ENCODE measurements around the gene HYDIN. TPM values are rescaled to one million over a fixed set of nuclear protein-coding genes. Genes with fewer than 3 reads are reported as not detected.

HYDIN gene
- total RNA-seq, 1 donor from 2014 or later: 4.0 TPM

GRCh38 chr16:70804153-70804733 is 426.3 kb downstream of the HYDIN start:
- Histone ChIP-seq H3K36me3 (ENCODE audit: control insufficient read depth, insufficient read depth, low read length) (no peaks in the 10 kb centered on the region), H3K27me3 (ENCODE audit: control insufficient read depth, insufficient read depth, low read length) (no peaks in the 10 kb centered on the region), H3K4me3 (ENCODE audit: low read depth, low read length) (no peak overlapping the region)
- DNase-seq (ENCODE audit: low read depth): peak; percentile 12
- TF ChIP-seq CTCF (IDR thresholded peaks at IDR 0.05; ENCODE audit: insufficient read depth, low read length, poor library complexity, severe bottlenecking): no peak

- DNase-seq (ENCODE audit: low read depth): no peak
- Histone ChIP-seq H3K36me3 (ENCODE audit: control insufficient read depth, insufficient read depth, low read length) (peaks cover 2% of the 10 kb centered on the region), H3K27me3 (ENCODE audit: control insufficient read depth, insufficient read depth, low read length) (no peaks in the 10 kb centered on the region), H3K4me3 (ENCODE audit: low read depth, low read length) (no peak overlapping the region)
- no peak for TF ChIP-seq CTCF (IDR thresholded peaks at IDR 0.05; ENCODE audit: insufficient read depth, low read length, poor library complexity, severe bottlenecking)
Measured at GRCh38 chr16:70803319-70803718, 427.2 kb downstream of the HYDIN start.

- Histone ChIP-seq H3K36me3 (ENCODE audit: control insufficient read depth, insufficient read depth, low read length) (peaks cover 2% of the 10 kb centered on the region), H3K27me3 (ENCODE audit: control insufficient read depth, insufficient read depth, low read length) (no peaks in the 10 kb centered on the region), H3K4me3 (ENCODE audit: low read depth, low read length) (no peak overlapping the region)
- DNase-seq (ENCODE audit: low read depth): no peak
- TF ChIP-seq CTCF (IDR thresholded peaks at IDR 0.05; ENCODE audit: insufficient read depth, low read length, poor library complexity, severe bottlenecking): no peak
Measured at GRCh38 chr16:70801611-70802010, 428.9 kb downstream of the HYDIN start.

- H3K36me3 ChIP-seq (ENCODE audit: control insufficient read depth, insufficient read depth, low read length): peaks cover 2% of the 10 kb centered on the region
- H3K27me3 ChIP-seq (ENCODE audit: control insufficient read depth, insufficient read depth, low read length): no peaks in the 10 kb centered on the region
- no peak for TF ChIP-seq CTCF (IDR thresholded peaks at IDR 0.05; ENCODE audit: insufficient read depth, low read length, poor library complexity, severe bottlenecking)
- DNase-seq (ENCODE audit: low read depth): peak; percentile 78
- peak within 1 kb of the TSS; percentile 84 for H3K4me3 ChIP-seq (ENCODE audit: low read depth, low read length)
Measured at GRCh38 chr16:70800781-70801480, 429.6 kb downstream of the HYDIN start, which contains the start of gene VAC14. VAC14 (minus strand) TSS chr16:70801158; CDS start chr16:70800900, 258 bp downstream.

- no peak for DNase-seq (ENCODE audit: low read depth)
- Histone ChIP-seq H3K27me3 (ENCODE audit: control insufficient read depth, insufficient read depth, low read length) (no peaks in the 10 kb centered on the region), H3K36me3 (ENCODE audit: control insufficient read depth, insufficient read depth, low read length) (peaks cover 2% of the 10 kb centered on the region), H3K4me3 (ENCODE audit: low read depth, low read length) (peak overlapping the region; percentile 84)
- TF ChIP-seq CTCF (IDR thresholded peaks at IDR 0.05; ENCODE audit: insufficient read depth, low read length, poor library complexity, severe bottlenecking): no peak
Measured at GRCh38 chr16:70800311-70800710, 430.2 kb downstream of the HYDIN start.
